ENCODE results near the gene FOSL2.

GRCh38 chr2:28375236-28375635 is 17.4 kb upstream of the FOSL2 start:
- TF ChIP-seq, protein P1, sequence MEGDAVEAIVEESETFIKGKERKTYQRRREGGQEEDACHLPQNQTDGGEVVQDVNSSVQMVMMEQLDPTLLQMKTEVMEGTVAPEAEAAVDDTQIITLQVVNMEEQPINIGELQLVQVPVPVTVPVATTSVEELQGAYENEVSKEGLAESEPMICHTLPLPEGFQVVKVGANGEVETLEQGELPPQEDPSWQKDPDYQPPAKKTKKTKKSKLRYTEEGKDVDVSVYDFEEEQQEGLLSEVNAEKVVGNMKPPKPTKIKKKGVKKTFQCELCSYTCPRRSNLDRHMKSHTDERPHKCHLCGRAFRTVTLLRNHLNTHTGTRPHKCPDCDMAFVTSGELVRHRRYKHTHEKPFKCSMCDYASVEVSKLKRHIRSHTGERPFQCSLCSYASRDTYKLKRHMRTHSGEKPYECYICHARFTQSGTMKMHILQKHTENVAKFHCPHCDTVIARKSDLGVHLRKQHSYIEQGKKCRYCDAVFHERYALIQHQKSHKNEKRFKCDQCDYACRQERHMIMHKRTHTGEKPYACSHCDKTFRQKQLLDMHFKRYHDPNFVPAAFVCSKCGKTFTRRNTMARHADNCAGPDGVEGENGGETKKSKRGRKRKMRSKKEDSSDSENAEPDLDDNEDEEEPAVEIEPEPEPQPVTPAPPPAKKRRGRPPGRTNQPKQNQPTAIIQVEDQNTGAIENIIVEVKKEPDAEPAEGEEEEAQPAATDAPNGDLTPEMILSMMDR (IDR thresholded peaks at IDR 0.05; ENCODE audit: insufficient read depth, low read length), result no peak
- TF ChIP-seq POLR2AphosphoS5 (IDR thresholded peaks at IDR 0.05; ENCODE audit: low read depth) (no peak), SPI1 (IDR thresholded peaks at IDR 0.05; ENCODE audit: borderline replicate concordance, low read depth) (no peak)

Measured in HL-60 (cell line).